ENCODE data around the gene CLINT1. TPM values are rescaled to one million over a fixed set of nuclear protein-coding genes. Genes with fewer than 3 reads are reported as not detected.

Gene CLINT1
- total and polyA plus RNA-seq, 4 experiments from 2014 or later, result 70.5 to 88.2 (median 77.4) TPM

- peaks cover 0 to 8% (median 0%) of the 10 kb centered on the region in 4 donors for H3K4me1 Mint-ChIP-seq
- CTCF ChIA-PET (ENCODE audit: partially characterized antibody), result no interaction called here
- no peaks in the 10 kb centered on the region for H3K9me3 Mint-ChIP-seq
- H3K4me3 Mint-ChIP-seq, result no peak overlapping the region
- Histone ChIP-seq H3K9me3 (ENCODE audit: control insufficient read depth in 1 of 2, low read length in 2 of 2) (no peaks in the 10 kb centered on the region), H3K27ac (ENCODE audit: low read depth, low read length) (no peak overlapping the region), H3K27me3 (ENCODE audit: insufficient read depth, low read length) (no peaks in the 10 kb centered on the region), H3K4me3 (ENCODE audit: low read length in 2 of 2) (no peak overlapping the region), H3K36me3 (ENCODE audit: insufficient read depth, low read length) (no peaks in the 10 kb centered on the region), H3K4me1 (ENCODE audit: insufficient read depth, low read length) (no peaks in the 10 kb centered on the region)
- peaks cover 2 to 4% of the 10 kb centered on the region in 2 donors for H3K27me3 Mint-ChIP-seq
- no peak overlapping the region for H3K27ac Mint-ChIP-seq
- H3K36me3 Mint-ChIP-seq, result no peaks in the 10 kb centered on the region
- intact Hi-C loops (cut with micrococcal nuclease), result no loop called here
- POLR2A ChIA-PET (ENCODE audit: partially characterized antibody), result no interaction called here
- no peak for DNase-seq
Observed at GRCh38 chr5:157874861-157875260, 15.9 kb upstream of the CLINT1 start.

GRCh38 chr5:157870837-157871834 is 12.2 kb upstream of the CLINT1 start:
- intact Hi-C loops (cut with micrococcal nuclease), result no loop called here
- Histone ChIP-seq H3K9me3 (ENCODE audit: control insufficient read depth in 1 of 2, low read length in 2 of 2) (no peaks in the 10 kb centered on the region), H3K4me1 (ENCODE audit: insufficient read depth, low read length) (no peaks in the 10 kb centered on the region), H3K27ac (ENCODE audit: low read depth, low read length) (no peak overlapping the region), H3K36me3 (ENCODE audit: insufficient read depth, low read length) (no peaks in the 10 kb centered on the region), H3K4me3 (ENCODE audit: low read length in 2 of 2) (no peak overlapping the region), H3K27me3 (ENCODE audit: insufficient read depth, low read length) (no peaks in the 10 kb centered on the region)
- DNase-seq, result no peak
- CTCF ChIA-PET (ENCODE audit: partially characterized antibody), result no interaction called here
- H3K27me3 Mint-ChIP-seq, result peaks cover 2 to 4% of the 10 kb centered on the region in 2 donors
- no peaks in the 10 kb centered on the region for H3K36me3 Mint-ChIP-seq
- peaks cover 0 to 5% (median 3%) of the 10 kb centered on the region in 8 donors for H3K9me3 Mint-ChIP-seq
- peaks cover 0 to 9% (median 0%) of the 10 kb centered on the region in 4 donors for H3K4me1 Mint-ChIP-seq
- H3K27ac Mint-ChIP-seq, result peak overlapping the region in 1 of 7 donors; percentile 10
- POLR2A ChIA-PET (ENCODE audit: partially characterized antibody), result no interaction called here
- H3K4me3 Mint-ChIP-seq, result no peak overlapping the region

- CTCF ChIA-PET (ENCODE audit: partially characterized antibody), result interaction anchor here (1.7 kb wide), 1 partner anchor 81 kb away, joined by 5 read pairs; no protein-coding TSS in a partner anchor
- intact Hi-C loops (cut with micrococcal nuclease), result no loop called here
Observed at GRCh38 chr5:157867751-157868387, 8.9 kb upstream of the CLINT1 start.

GRCh38 chr5:157866536-157866935 is 7.6 kb upstream of the CLINT1 start:
- Mint-ChIP-seq H3K36me3 (no peaks in the 10 kb centered on the region), H3K27ac (peak overlapping the region in 1 of 7 donors; percentile 50), H3K27me3 (peaks cover 2 to 3% of the 10 kb centered on the region in 2 donors), H3K4me3 (no peak overlapping the region), H3K4me1 (peaks cover 1 to 18% (median 6%) of the 10 kb centered on the region in 4 donors), H3K9me3 (peaks cover 0 to 5% (median 3%) of the 10 kb centered on the region in 8 donors)
- intact Hi-C loops (cut with micrococcal nuclease), result no loop called here
- Histone ChIP-seq H3K27ac (ENCODE audit: low read depth, low read length) (no peak overlapping the region), H3K27me3 (ENCODE audit: insufficient read depth, low read length) (no peaks in the 10 kb centered on the region), H3K4me1 (ENCODE audit: insufficient read depth, low read length) (peaks cover under 1% of the 10 kb centered on the region), H3K4me3 (ENCODE audit: low read length in 2 of 2) (no peak overlapping the region), H3K9me3 (ENCODE audit: control insufficient read depth in 1 of 2, low read length in 2 of 2) (no peaks in the 10 kb centered on the region), H3K36me3 (ENCODE audit: insufficient read depth, low read length) (no peaks in the 10 kb centered on the region)
- CTCF ChIA-PET (ENCODE audit: partially characterized antibody), result interaction anchor here (0.8 kb wide), 1 partner anchor 10 kb away, joined by 3 read pairs; no protein-coding TSS in a partner anchor
- DNase-seq, result no peak
- POLR2A ChIA-PET (ENCODE audit: partially characterized antibody), result no interaction called here

More at GRCh38 chr5:157867751-157868387, 8.9 kb upstream of the CLINT1 start:
- DNase-seq, result no peak
- Histone ChIP-seq H3K36me3 (ENCODE audit: insufficient read depth, low read length) (no peaks in the 10 kb centered on the region), H3K27ac (ENCODE audit: low read depth, low read length) (no peak overlapping the region), H3K4me1 (ENCODE audit: insufficient read depth, low read length) (no peaks in the 10 kb centered on the region), H3K9me3 (ENCODE audit: control insufficient read depth in 1 of 2, low read length in 2 of 2) (no peaks in the 10 kb centered on the region), H3K4me3 (ENCODE audit: low read length in 2 of 2) (no peak overlapping the region), H3K27me3 (ENCODE audit: insufficient read depth, low read length) (no peaks in the 10 kb centered on the region)
- no peaks in the 10 kb centered on the region for H3K36me3 Mint-ChIP-seq
- peaks cover 0 to 13% (median under 1%) of the 10 kb centered on the region in 4 donors for H3K4me1 Mint-ChIP-seq
- H3K9me3 Mint-ChIP-seq, result peaks cover 0 to 5% (median 3%) of the 10 kb centered on the region in 8 donors
- POLR2A ChIA-PET (ENCODE audit: partially characterized antibody), result interaction anchor here (0.6 kb wide), 1 partner anchor 12 kb away, joined by 3 read pairs; no protein-coding TSS in a partner anchor
- peaks cover 2 to 4% of the 10 kb centered on the region in 2 donors for H3K27me3 Mint-ChIP-seq
- no peak overlapping the region for H3K4me3 Mint-ChIP-seq
- H3K27ac Mint-ChIP-seq, result peak overlapping the region in 1 of 7 donors; percentile 39

GRCh38 chr5:157865781-157866180 is 6.8 kb upstream of the CLINT1 start:
- H3K27me3 Mint-ChIP-seq, result peaks cover 0 to 2% of the 10 kb centered on the region in 2 donors
- intact Hi-C loops (cut with micrococcal nuclease), result no loop called here
- POLR2A ChIA-PET (ENCODE audit: partially characterized antibody), result interaction anchor here (0.6 kb wide), 1 partner anchor 11 kb away, joined by 4 read pairs; no protein-coding TSS in a partner anchor
- H3K4me1 Mint-ChIP-seq, result peaks cover 9 to 18% (median 14%) of the 10 kb centered on the region in 4 donors
- Histone ChIP-seq H3K27ac (ENCODE audit: low read depth, low read length) (no peak overlapping the region), H3K36me3 (ENCODE audit: insufficient read depth, low read length) (no peaks in the 10 kb centered on the region), H3K9me3 (ENCODE audit: control insufficient read depth in 1 of 2, low read length in 2 of 2) (no peaks in the 10 kb centered on the region), H3K4me3 (ENCODE audit: low read length in 2 of 2) (no peak overlapping the region), H3K4me1 (ENCODE audit: insufficient read depth, low read length) (peaks cover 8% of the 10 kb centered on the region), H3K27me3 (ENCODE audit: insufficient read depth, low read length) (no peaks in the 10 kb centered on the region)
- no peak overlapping the region for H3K4me3 Mint-ChIP-seq
- H3K9me3 Mint-ChIP-seq, result peaks cover 0 to 5% (median 3%) of the 10 kb centered on the region in 8 donors
- H3K36me3 Mint-ChIP-seq, result no peaks in the 10 kb centered on the region
- CTCF ChIA-PET (ENCODE audit: partially characterized antibody), result no interaction called here
- H3K27ac Mint-ChIP-seq, result no peak overlapping the region
- no peak for DNase-seq

GRCh38 chr5:157864067-157864466 is 5.1 kb upstream of the CLINT1 start:
- Histone ChIP-seq H3K9me3 (ENCODE audit: control insufficient read depth in 1 of 2, low read length in 2 of 2) (no peaks in the 10 kb centered on the region), H3K4me1 (ENCODE audit: insufficient read depth, low read length) (peaks cover 18% of the 10 kb centered on the region), H3K4me3 (ENCODE audit: low read length in 2 of 2) (no peak overlapping the region), H3K36me3 (ENCODE audit: insufficient read depth, low read length) (no peaks in the 10 kb centered on the region), H3K27me3 (ENCODE audit: insufficient read depth, low read length) (no peaks in the 10 kb centered on the region), H3K27ac (ENCODE audit: low read depth, low read length) (no peak overlapping the region)
- Mint-ChIP-seq H3K27ac (peak overlapping the region in 2 of 7 donors; percentile 27 to 63), H3K27me3 (no peaks in the 10 kb centered on the region), H3K9me3 (peaks cover 0 to 2% (median 0%) of the 10 kb centered on the region in 8 donors), H3K36me3 (peaks cover 0 to 1% of the 10 kb centered on the region in 2 donors), H3K4me1 (peaks cover 19 to 29% (median 23%) of the 10 kb centered on the region in 4 donors), H3K4me3 (peak overlapping the region in 1 of 8 donors; percentile 37)
- intact Hi-C loops (cut with micrococcal nuclease), result no loop called here
- ChIA-PET POLR2A (ENCODE audit: partially characterized antibody) (no interaction called here), CTCF (ENCODE audit: partially characterized antibody) (no interaction called here)
- DNase-seq, result peak in 1 of 5 donors; percentile 11

Data from CD4-positive, alpha-beta memory T cell (primary cell).